H9 (cell line): ENCODE data around the gene PLBD1. TPM values are rescaled to one million over a fixed set of nuclear protein-coding genes. Genes with fewer than 3 reads are reported as not detected.

Experiments
- DNase-seq: peaks from one replicate; pipeline ENCODE4 v3.0.0-alpha.2; 2017
- H2AFZ ChIP-seq: one replicate; pipeline ENCODE4 v1.6.1; 2013; ENCODE audit warnings: mild to moderate bottlenecking, low read length, control low read depth, moderate library complexity
- H2AK5ac ChIP-seq: 2 replicates; pipeline ENCODE4 v1.6.1; 2013; ENCODE audit warnings: low read length, control low read depth, mixed read lengths; ENCODE audit not compliant: insufficient read length
- H2BK120ac ChIP-seq: one replicate; pipeline ENCODE4 v1.6.1; 2013; ENCODE audit warnings: low read depth, mild to moderate bottlenecking, low read length, control low read depth, inconsistent platforms; ENCODE audit not compliant: poor library complexity, severe bottlenecking
- H2BK12ac ChIP-seq: 2 replicates; pipeline ENCODE4 v1.6.1; 2013; ENCODE audit warnings: low read length, control low read depth, mixed read lengths, low read depth; ENCODE audit not compliant: insufficient read length
- H2BK15ac ChIP-seq: 2 replicates; pipeline ENCODE4 v1.6.1; 2013; ENCODE audit warnings: low read depth, low read length, control low read depth
- H2BK20ac ChIP-seq: one replicate; pipeline ENCODE4 v1.6.1; 2013; ENCODE audit warnings: low read depth, mild to moderate bottlenecking, low read length, control low read depth, inconsistent platforms; ENCODE audit not compliant: poor library complexity, severe bottlenecking
- H2BK5ac ChIP-seq: 2 replicates; pipeline ENCODE4 v1.6.1; 2013; ENCODE audit warnings: low read length, control low read depth, mixed read lengths; ENCODE audit not compliant: insufficient read length
- H3K14ac ChIP-seq: 2 replicates; pipeline ENCODE4 v1.6.1; 2013; ENCODE audit warnings: low read length, control low read depth; ENCODE audit not compliant: insufficient read depth
- H3K18ac ChIP-seq: 2 replicates; pipeline ENCODE4 v1.6.1; 2013; ENCODE audit warnings: low read depth, mild to moderate bottlenecking, mixed read lengths, low read length, control low read depth; ENCODE audit not compliant: insufficient read length
- H3K23ac ChIP-seq: 2 replicates; pipeline ENCODE4 v1.6.1; 2013; ENCODE audit warnings: low read length, control low read depth, mixed read lengths, low read depth; ENCODE audit not compliant: insufficient read length
- H3K23me2 ChIP-seq: 2 replicates; pipeline ENCODE4 v1.6.1; 2013; ENCODE audit warnings: low read depth, mild to moderate bottlenecking, mixed read lengths, low read length, control low read depth; ENCODE audit not compliant: insufficient read length, poor library complexity, severe bottlenecking
- H3K27ac ChIP-seq: 2 replicates; pipeline ENCODE4 v1.5.1; 2013; ENCODE audit warnings: low read length, control low read depth, mixed read lengths, low read depth; ENCODE audit not compliant: insufficient read length
- H3K27me3 ChIP-seq: 2 replicates; pipeline ENCODE4 v1.6.1; 2013; ENCODE audit warnings: low read length, control low read depth, inconsistent platforms; ENCODE audit not compliant: insufficient read depth
- H3K4ac ChIP-seq: 2 replicates; pipeline ENCODE4 v1.6.1; 2013; ENCODE audit warnings: low read depth, mild to moderate bottlenecking, control low read depth, inconsistent platforms, low read length, moderate library complexity
- H3K4me1 ChIP-seq: 2 replicates; pipeline ENCODE4 v1.6.1; 2013; ENCODE audit warnings: low read length, control low read depth, inconsistent platforms; ENCODE audit not compliant: insufficient read depth
- H3K4me2 ChIP-seq: 2 replicates; pipeline ENCODE4 v1.6.1; 2013; ENCODE audit warnings: low read length, control low read depth, mixed read lengths; ENCODE audit not compliant: insufficient read length, insufficient read depth
- H3K56ac ChIP-seq: 2 replicates; pipeline ENCODE4 v1.6.1; 2013; ENCODE audit warnings: low read depth, mild to moderate bottlenecking, mixed read lengths, low read length, control low read depth; ENCODE audit not compliant: insufficient read length
- H3K79me1 ChIP-seq: 2 replicates; pipeline ENCODE4 v1.6.1; 2013; ENCODE audit warnings: low read depth, mild to moderate bottlenecking, moderate library complexity, low read length, control low read depth, inconsistent platforms; ENCODE audit not compliant: insufficient read depth, poor library complexity, severe bottlenecking
- H3K79me2 ChIP-seq: 2 replicates; pipeline ENCODE4 v1.6.1; 2013; ENCODE audit warnings: low read length, control low read depth, inconsistent platforms; ENCODE audit not compliant: insufficient read depth
- H3K9ac ChIP-seq: 2 replicates; pipeline ENCODE4 v1.6.1; 2013; ENCODE audit warnings: low read length, control low read depth, mixed read lengths; ENCODE audit not compliant: insufficient read length; ENCODE audit errors: extremely low read depth
- H3K9me3 ChIP-seq: one replicate; pipeline ENCODE4 v1.6.1; 2013; ENCODE audit warnings: low read depth, low read length, inconsistent platforms; ENCODE audit not compliant: control insufficient read depth
- H3T11ph ChIP-seq: one replicate; pipeline ENCODE4 v1.6.1; 2013; ENCODE audit warnings: mild to moderate bottlenecking, low read length, control low read depth, inconsistent platforms
- H4K20me1 ChIP-seq: one replicate; pipeline ENCODE4 v1.6.1; 2013; ENCODE audit not compliant: control insufficient read depth, insufficient read length, insufficient read depth
- H4K5ac ChIP-seq: 2 replicates; pipeline ENCODE4 v1.6.1; 2013; ENCODE audit warnings: low read depth, mild to moderate bottlenecking, mixed read lengths, low read length, control low read depth; ENCODE audit not compliant: insufficient read length
- H4K8ac ChIP-seq: replicated peaks from 2 replicates; pipeline ENCODE4 v1.6.1; 2013; ENCODE audit warnings: low read length, control low read depth, mixed read lengths, low read depth; ENCODE audit not compliant: insufficient read length
- H4K91ac ChIP-seq: 2 replicates; pipeline ENCODE4 v1.6.1; 2013; ENCODE audit warnings: low read depth, mild to moderate bottlenecking, moderate library complexity, mixed read lengths, low read length, control low read depth; ENCODE audit not compliant: insufficient read length
- H3K27ac Mint-ChIP-seq, 3 experiments: 2 replicates in 2 of 3; 3 replicates in 1 of 3; pipeline ENCODE4 v1.8.0; 2020 to 2021; ENCODE audit warnings: mixed read lengths in 3 of 3, mild to moderate bottlenecking in 1 of 3, moderate library complexity in 1 of 3
- H3K27me3 Mint-ChIP-seq: 2 replicates; pipeline ENCODE4 v1.8.0; 2021; ENCODE audit warnings: low read depth, mild to moderate bottlenecking, moderate library complexity, mixed read lengths
- H3K36me3 Mint-ChIP-seq, 3 experiments: 2 replicates in 2 of 3; 3 replicates in 1 of 3; pipeline ENCODE4 v1.8.0; 2020 to 2021; ENCODE audit warnings: low read depth in 3 of 3, mixed read lengths in 3 of 3; ENCODE audit not compliant: insufficient read depth in 1 of 3
- H3K4me1 Mint-ChIP-seq, 2 experiments: 2 replicates each; pipeline ENCODE4 v1.8.0; 2020; ENCODE audit warnings: mixed read lengths in 2 of 2
- H3K4me3 Mint-ChIP-seq, 2 experiments: 2 replicates in 1 of 2; 3 replicates in 1 of 2; pipeline ENCODE4 v1.8.0; 2020 to 2021; ENCODE audit warnings: mild to moderate bottlenecking in 2 of 2, mixed read lengths in 2 of 2, moderate library complexity in 1 of 2
- H3K9me3 Mint-ChIP-seq, 2 experiments: 2 replicates in 1 of 2; 3 replicates in 1 of 2; pipeline ENCODE4 v1.8.0; 2020; ENCODE audit warnings: mild to moderate bottlenecking in 2 of 2, mixed read lengths in 2 of 2, moderate library complexity in 1 of 2
- WGBS: extraction: QIAGEN DNeasy Blood & Tissue Kit; methylation state at CpG from one replicate; pipeline ENCODE4 v1.1.7; 2013; ENCODE audit warnings: missing lambda C conversion rate, low lambda C conversion rate, mixed read lengths; ENCODE audit not compliant: insufficient read length; ENCODE audit errors: extremely low coverage; 5-methylcytosine and 5-hydroxymethylcytosine counted together
- total RNA-seq: library from RNA; stranded (reverse); gene quantifications from 2 replicates; pipeline ENCODE4 v1.2.1, GENCODE V29; 2021
- TF ChIP-seq, protein P1 (sequence below): fragments of 200-600 bp; sonication (generic); conservative IDR thresholded peaks from 3 replicates; pipeline ENCODE4 v1.8.0; 2021; ENCODE audit warnings: antibody characterized with exemption, mild to moderate bottlenecking

The PLBD1 gene
- total RNA-seq, 1 experiment from 2014 or later: 15.5 TPM

DNA sequence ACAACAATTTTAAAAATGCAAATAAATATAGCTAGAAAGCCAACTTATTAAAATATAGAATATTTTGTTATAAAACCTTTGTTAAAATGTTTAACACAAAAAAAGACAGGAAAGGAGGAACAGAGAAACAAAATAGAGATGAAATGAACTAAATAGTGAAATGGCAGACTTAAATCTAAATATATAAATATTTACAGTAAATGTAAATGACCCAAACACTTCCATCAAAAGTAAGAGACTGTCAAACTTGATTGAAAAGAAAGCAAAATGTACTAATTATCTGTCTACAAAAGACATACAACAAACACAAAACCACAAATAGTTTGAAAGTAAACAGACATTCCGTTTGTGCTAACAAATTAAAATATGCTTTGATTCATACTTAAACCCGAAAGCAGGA is 41.7 kb downstream of the PLBD1 start:
- H3K36me3 Mint-ChIP-seq: peaks cover 2 to 32% (median 7%) of the 10 kb centered on the region in 3 experiments; a peak in 6 of 7 replicates
- Histone ChIP-seq H3K79me2 (no peaks in the 10 kb centered on the region), H4K8ac (no peak overlapping the region), H3K23ac (no peak overlapping the region), H3K18ac (no peak overlapping the region), H2BK12ac (no peak overlapping the region), H3K4me1 (no peaks in the 10 kb centered on the region), H2BK15ac (no peak overlapping the region), H2BK20ac (no peak overlapping the region), H3K9ac (no peak overlapping the region), H3K23me2 (no peaks in the 10 kb centered on the region), H3K27me3 (no peaks in the 10 kb centered on the region), H2AK5ac (no peak overlapping the region), H4K5ac (no peak overlapping the region), H3K27ac (no peak overlapping the region), H3K9me3 (no peaks in the 10 kb centered on the region), H2BK5ac (no peak overlapping the region), H4K20me1 (no peaks in the 10 kb centered on the region), H2AFZ (no peak overlapping the region), H4K91ac (no peak overlapping the region), H3K4me2 (no peak overlapping the region), H3K4ac (no peak overlapping the region), H3K79me1 (no peaks in the 10 kb centered on the region), H2BK120ac (no peak overlapping the region), H3T11ph (no peak overlapping the region), H3K14ac (no peak overlapping the region), H3K56ac (no peak overlapping the region)
- peaks cover 3 to 6% of the 10 kb centered on the region in 2 experiments for H3K4me1 Mint-ChIP-seq
- TF ChIP-seq, protein P1, sequence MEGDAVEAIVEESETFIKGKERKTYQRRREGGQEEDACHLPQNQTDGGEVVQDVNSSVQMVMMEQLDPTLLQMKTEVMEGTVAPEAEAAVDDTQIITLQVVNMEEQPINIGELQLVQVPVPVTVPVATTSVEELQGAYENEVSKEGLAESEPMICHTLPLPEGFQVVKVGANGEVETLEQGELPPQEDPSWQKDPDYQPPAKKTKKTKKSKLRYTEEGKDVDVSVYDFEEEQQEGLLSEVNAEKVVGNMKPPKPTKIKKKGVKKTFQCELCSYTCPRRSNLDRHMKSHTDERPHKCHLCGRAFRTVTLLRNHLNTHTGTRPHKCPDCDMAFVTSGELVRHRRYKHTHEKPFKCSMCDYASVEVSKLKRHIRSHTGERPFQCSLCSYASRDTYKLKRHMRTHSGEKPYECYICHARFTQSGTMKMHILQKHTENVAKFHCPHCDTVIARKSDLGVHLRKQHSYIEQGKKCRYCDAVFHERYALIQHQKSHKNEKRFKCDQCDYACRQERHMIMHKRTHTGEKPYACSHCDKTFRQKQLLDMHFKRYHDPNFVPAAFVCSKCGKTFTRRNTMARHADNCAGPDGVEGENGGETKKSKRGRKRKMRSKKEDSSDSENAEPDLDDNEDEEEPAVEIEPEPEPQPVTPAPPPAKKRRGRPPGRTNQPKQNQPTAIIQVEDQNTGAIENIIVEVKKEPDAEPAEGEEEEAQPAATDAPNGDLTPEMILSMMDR: no peak
- no CpG with 5 or more reads among the region's 2 CpGs for WGBS
- no peak overlapping the region for H3K27ac Mint-ChIP-seq
- no peaks in the 10 kb centered on the region for H3K27me3 Mint-ChIP-seq
- no peak overlapping the region for H3K4me3 Mint-ChIP-seq
- H3K9me3 Mint-ChIP-seq: peaks cover 11 to 17% of the 10 kb centered on the region in 2 experiments; a peak in 2 of 5 replicates
- DNase-seq: no peak
